HG03139 (cell line): ENCODE data around the gene ADCY6.

Source experiments
- ATAC-seq: cut with Tn5 transposase; IDR thresholded peaks from one replicate; pipeline ENCODE4 v1.9.1; 2021; ENCODE audit not compliant: unreplicated experiment

The ADCY6 gene

DNA sequence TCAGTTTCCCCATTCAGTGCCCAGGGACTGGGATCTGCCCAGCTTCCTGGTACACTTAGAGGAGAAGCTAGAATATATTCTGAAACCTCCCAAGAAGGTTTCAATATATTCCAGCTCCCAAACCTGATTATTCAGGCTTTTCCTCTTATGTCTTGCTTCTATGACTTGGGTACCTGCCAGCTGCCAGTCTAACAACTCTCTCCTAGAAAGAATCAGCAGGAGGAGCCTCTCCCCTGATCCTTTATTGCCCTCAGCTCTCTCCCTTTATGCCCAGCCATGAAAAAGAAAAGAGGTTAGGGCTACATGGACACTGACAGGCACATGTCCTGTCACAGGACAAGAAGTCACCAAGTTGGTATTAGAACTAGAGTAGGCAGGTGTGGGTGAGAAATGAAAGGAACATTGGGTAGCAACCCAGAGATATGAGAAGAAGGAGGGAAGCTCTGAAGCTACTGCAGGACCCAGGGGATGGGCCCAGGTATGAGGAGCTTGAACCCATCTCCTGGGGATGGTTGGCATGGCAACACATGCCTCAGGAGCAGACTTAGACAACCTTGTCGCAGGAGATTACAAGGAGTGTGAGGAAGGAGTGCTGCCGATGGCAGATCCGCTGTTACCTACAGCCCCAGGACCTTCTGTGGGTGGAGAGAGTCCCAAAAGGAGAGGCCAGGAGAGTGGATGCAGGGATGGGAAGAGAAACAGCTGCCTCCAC is 27.4 kb upstream of the ADCY6 start:
- ATAC-seq: no peak

DNA sequence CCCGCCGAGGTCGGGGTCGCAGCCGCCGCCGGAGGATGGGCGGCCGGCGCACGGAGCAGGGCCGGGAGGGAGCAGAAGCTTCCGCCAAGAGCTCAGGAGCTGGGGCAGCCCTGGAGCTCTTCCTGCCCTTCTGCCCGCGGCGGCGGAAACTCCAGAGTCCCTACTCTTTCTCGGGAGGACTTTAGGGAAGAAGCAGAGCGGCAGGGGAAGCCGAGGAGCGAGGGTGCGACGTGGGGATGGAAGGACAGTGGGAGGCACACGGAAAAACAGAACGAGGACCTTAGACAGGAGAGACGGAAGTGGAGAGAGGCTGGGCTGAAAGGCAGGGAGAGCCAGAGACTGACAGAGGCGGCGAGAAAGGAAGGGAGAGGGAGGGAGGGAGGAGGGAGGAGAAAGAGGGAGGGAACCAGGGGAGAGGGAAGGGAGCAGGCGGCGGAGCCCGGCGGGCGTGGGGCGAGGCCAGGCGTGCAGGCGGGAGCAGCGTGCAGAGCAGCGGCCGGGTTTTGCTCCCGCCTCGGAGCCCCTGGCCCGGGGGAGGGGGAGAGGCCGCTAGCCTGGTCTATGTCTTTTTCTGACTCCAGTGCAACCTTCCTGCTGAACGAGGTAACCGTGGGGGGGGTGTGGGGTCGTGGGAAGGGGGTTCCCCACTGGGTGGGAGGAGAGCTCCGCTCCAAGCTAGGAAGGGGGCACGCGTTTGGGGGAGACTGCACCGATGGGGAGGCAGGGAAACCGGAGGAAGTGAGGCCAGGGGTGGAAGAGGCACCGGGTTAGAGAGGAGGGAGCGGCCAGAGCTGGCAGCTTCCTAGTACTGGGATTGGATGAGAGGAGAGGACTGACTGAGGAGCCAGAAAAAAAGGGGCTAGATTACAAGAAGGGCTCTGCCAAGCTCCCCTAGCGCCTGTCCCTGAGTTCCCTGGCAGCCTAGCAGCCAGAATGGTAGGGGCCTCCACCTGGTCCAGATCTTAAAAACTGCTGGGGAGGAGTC is 26.5 kb upstream of the ADCY6 start:
- peak; percentile 20 for ATAC-seq

DNA sequence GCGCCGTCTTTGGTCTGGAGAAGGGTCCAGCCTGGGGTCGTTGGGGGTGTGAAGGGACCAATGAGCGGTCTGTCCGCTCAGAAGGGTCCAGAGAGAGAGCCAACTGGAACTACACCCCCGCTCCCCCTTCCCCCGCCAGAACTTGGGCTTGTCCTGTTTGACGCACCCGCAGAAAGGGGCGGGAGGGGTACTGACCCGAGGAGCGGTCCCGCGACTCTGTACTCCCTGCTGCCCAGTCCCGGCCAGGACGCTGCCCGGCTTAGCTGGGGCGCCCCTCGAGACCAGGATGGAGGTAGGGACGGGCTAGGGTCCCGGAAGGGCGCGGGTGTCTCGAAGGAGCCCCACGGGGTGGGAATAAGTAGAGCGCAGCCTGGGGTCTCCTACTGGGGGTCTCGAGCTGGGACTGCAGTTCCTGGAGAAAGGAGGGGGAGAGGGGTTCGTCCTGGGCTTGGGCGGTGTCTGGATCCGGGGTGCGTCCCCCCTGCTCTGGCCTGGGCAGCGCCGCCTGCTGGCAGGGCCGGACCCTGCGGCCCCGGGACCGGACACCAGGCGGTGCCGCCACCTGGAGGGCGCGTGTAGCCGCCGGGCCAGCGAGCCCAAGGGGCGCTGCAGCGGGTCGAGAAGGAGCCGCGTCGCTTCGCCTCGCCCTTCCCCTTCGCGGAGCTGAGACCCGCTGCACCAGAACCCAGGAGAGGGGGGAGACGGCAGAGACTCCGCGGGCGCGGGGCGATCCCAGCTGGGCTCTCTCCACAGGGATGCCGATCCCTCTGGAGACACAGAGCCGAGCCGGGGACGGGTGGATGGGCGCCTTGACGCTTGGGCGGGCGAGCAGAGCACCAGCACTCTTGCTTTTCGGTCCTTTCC is 25.6 kb upstream of the ADCY6 start:
- peak; percentile 68 for ATAC-seq

DNA sequence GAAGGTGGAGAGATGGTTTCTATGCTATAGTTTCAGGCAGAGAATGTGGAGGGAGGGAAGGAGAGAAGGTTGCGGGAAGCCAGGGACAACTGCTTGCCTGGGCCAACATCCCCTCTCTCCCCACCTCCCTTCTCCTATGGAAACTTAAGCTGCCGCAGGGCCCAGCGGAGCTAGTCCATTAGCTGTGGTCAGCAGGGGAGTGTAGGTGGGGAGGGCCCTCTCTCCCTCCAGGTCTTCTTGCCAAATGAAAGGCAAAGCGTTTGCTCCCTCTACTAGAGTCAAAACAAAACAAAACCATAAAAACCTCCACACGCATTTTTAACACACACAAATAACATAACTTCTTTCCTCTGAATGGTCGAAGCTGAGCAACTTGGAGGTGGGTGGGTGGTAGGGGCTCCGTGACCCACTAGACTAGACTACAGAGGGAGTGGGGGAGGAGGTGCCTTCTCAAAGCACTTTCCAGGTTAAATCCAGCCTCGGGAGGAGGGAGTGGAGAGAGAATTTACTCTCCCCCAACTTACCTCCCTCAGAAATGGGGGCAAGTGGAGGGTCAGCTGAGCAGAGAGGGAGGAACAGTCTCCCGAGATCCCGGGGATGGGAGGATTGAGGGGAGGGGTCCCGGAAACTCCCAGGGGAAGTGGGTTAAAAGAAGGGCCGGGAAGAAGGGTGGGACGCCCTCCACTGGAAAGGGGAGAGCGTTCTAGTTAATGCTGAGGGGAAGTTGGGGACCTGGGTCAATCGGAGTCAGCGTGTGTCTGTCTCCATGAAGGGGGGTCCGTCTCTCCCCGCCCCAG is 24.8 kb upstream of the ADCY6 start:
- no peak for ATAC-seq

GRCh38 chr12:48812389-48812788 is 23.5 kb upstream of the ADCY6 start:
- no peak for ATAC-seq

DNA sequence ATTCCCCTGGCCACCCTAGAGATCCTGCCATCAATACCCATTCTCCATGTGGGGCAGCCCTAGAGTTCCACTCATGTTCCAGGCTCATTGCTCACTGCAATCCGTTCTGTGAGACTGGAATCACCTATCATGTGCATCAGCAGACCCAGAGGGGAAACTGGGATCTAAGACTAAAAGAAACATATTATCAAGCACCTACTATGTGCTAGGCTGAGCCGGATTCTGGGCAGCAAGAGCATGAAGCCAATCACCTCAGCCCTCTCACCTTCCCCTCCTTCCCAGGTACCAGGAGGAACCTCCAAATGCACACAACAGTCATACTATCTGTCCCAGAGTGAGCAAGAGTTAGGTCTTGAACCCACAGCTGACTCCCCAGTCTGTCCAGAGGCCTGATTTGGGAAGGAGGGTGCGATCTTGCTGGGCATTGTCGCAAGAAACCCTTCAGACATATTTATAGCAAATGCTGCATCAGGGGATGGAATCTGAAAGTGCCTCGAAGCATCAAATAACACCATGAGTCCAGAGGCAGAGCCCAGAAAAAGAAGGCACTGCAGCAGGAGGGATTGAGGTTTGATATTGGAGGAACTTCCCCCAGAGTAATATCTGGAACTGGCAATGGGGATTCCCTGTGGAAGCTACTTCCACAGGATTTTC is 22.7 kb upstream of the ADCY6 start:
- ATAC-seq: no peak

GRCh38 chr12:48810903-48811431 is 22.1 kb upstream of the ADCY6 start:
- ATAC-seq: no peak

GRCh38 chr12:48807981-48808380 is 19.1 kb upstream of the ADCY6 start:
- no peak for ATAC-seq

DNA sequence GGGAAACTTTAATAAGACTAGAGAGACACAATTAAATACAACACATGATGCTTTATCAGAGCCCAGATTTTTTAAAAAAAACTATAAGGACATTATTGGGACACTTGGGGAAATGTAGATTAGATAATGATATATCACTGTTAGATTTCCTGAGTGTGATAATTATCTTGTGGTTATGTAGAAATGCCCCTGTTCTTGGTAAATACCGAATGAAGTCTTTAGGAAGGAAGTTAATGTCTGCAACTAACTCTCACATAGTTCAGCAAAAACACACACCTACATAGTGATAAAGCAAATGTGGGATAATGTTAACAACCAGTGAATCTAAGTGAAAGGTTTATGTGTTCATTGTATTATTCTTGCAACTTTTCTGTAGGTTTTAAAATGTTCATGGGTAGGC is 14.8 kb upstream of the ADCY6 start:
- no peak for ATAC-seq

DNA sequence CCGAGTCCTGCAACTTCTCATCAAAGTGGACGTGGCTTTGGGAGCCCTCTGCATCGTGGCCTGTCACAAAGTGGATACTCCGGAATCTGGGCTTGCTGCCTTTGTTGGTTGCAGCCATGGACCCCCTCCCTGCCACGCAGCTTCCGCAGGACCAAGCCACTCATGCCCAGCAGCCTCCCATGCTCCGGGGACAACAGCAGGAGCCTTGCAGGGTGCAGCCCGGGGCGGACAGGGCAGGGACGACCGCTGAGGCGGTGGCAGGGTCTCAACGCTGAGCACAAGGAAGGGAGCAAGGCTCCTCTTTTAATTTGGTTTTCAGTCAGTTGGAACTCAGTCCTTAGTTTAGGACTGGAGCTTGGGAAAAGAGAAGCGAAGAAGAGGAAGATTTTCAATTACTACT is 12.1 kb upstream of the ADCY6 start:
- no peak for ATAC-seq

DNA sequence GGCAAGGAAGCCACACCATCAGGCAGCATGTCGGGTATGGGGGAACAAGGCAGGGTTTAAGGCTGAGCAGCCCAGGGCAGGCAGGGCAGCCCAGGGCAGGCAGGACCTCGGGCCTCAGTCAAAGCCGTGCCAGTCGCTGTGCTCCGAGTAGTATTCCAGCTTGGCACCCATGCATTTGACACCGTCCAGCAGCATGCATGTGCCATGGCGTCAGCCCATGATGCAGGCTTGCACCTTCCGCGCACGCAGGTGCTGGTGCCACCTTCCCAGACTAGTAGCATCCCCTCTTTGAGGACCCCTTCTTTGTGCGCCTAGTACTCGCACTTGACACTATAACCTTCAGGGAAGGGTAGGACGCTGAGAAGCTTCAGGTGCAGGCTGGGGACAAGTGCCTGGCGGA is 11.6 kb upstream of the ADCY6 start:
- ATAC-seq: no peak

DNA sequence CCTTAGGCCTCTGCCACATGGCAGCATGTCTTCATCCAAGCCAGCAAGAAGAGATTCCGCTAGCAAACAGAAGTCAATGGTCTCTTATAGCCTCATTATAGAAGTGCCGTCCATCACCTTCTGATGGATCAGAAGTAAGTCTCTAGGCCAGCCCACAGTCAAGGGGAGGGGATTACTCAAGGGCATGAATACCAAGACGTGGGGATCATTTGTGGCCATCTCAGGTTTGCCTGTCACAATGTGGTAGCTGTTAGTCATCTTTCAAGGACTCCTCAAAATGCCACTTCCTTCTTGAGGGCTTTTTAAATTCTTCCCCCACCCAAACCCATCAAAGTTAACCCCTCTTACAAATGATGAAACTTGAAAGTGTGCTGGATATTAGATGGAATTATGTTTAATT is 8.1 kb upstream of the ADCY6 start:
- ATAC-seq: no peak

GRCh38 chr12:48795550-48796455 is 6.9 kb upstream of the ADCY6 start:
- ATAC-seq: no peak

DNA sequence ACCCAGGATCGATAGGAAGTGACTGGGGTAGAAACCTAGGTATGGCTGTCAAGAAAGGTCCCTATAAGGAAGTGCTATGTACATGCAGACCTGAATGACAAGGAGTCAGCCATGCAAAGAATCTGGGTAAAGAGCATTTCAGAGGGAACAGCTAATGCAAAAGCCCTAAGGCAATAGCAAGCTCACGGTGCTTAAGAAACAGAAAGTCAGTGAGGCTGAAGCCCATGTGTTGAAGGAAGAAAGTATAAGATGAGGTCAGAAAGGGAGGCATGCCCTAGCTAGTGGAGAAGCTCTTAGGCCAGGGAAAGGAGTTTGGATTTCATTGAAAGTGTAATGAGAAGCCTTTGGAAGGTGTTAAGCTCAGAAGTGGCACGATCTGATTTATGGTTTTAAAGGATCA is 6.0 kb upstream of the ADCY6 start:
- no peak for ATAC-seq

DNA sequence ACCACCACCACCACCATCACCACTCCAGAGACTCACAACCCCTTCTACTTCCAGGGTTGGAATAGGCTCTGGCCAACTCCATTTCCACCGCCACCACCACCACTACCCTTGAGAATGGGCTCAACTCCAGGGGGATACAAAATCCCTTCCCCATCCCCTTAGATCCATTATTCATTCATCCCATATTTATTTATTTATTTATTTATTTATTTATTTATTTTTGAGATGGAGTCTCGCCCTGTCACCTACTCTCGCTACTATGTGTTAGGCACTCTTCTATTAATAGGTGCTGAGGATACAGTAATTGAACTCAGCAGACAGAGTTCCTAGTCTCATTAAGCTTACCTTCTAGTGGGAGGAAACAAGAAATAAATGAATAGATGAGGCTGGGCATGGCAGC is 4.8 kb upstream of the ADCY6 start:
- ATAC-seq: no peak

- no peak for ATAC-seq
Observed at GRCh38 chr12:48789858-48790326, 1.0 kb upstream of the ADCY6 start.

- no peak for ATAC-seq
Observed at GRCh38 chr12:48788524-48788853, 400 bp downstream of the ADCY6 start.

DNA sequence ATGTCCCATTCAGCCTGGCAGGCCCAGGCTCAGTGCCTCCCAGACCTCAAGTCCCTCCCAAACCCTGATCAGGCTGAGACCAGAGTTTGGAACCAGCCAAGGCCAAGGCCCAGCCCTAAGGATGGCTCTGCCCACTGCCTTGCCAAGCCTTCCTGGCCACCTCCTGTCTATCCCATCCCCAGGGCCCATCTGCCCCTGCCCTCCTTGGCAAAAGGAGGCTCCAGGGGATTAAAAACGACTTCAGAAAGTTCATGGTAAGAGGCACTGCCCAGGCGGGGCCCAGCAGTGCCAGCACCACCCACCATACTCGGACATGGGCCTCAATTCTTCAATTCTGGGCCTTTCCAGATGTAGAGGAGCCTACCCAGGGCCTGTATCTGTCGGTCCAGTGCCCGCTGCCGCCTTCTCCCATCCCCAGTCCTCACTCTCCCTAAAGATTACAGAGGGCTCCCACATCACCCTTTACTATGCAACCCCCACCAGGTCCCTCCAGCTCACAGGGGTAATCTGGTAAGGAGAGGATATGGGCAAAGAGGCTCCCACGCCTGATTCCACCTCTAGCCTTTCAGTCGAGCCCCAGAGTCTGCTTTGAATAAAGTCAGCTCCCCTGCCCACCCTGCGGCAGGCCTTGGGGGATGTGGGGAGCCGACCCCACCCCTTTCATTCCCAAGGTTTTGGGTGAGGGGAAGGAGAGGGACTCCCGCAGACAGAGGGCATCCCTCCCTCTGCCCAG is 932 bp downstream of the ADCY6 start:
- no peak for ATAC-seq
